Testis (tissue), 2 donors: Measurements from ENCODE around the gene CAV3.
"Not testable (repeated sequence)": the region's sequence is repeated elsewhere in the genome, so short reads cannot be mapped to it uniquely, and the experiment has no call there.

Experiments
- POLR2A ChIP-seq: fragments of 450-650 bp; IDR thresholded peaks from one replicate; pipeline ENCODE4 v1.6.1; 2017; ENCODE audit warnings: antibody characterized with exemption, mild to moderate bottlenecking, moderate library complexity
- TF ChIP-seq, protein P1 (sequence below), 3 experiments: fragments of 450-650 bp in 2 of 3; fragments of 200-600 bp in 1 of 3; sonication (generic) in 1 of 3; IDR thresholded peaks; one replicate each; pipeline ENCODE4 v1.5.1; 2016 to 2019; ENCODE audit warnings: antibody characterized with exemption in 3 of 3, mild to moderate bottlenecking in 2 of 3, moderate library complexity in 1 of 3

DNA sequence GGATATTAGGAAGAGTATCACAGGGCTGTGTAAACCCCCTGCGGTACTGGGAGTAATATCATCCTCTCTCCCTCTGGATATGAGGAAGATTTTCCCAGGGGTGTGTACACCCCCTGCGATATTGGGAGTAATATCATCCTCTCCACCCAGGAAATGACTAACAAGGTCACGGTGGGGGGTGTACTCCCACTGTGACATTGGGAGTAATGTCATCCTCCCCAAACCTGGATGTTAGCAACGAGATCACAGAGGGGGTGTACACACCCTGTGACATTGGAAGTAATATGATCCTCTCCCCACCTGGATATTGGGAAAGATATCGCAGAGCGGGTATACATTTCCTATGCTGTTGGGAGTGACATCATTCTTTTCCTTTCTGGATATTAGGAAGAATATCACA lies 48.6 kb upstream of the CAV3 start:
- TF ChIP-seq, protein P1, sequence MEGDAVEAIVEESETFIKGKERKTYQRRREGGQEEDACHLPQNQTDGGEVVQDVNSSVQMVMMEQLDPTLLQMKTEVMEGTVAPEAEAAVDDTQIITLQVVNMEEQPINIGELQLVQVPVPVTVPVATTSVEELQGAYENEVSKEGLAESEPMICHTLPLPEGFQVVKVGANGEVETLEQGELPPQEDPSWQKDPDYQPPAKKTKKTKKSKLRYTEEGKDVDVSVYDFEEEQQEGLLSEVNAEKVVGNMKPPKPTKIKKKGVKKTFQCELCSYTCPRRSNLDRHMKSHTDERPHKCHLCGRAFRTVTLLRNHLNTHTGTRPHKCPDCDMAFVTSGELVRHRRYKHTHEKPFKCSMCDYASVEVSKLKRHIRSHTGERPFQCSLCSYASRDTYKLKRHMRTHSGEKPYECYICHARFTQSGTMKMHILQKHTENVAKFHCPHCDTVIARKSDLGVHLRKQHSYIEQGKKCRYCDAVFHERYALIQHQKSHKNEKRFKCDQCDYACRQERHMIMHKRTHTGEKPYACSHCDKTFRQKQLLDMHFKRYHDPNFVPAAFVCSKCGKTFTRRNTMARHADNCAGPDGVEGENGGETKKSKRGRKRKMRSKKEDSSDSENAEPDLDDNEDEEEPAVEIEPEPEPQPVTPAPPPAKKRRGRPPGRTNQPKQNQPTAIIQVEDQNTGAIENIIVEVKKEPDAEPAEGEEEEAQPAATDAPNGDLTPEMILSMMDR (IDR thresholded peaks at IDR 0.05), result not testable (repeated sequence)
- TF ChIP-seq POLR2A, result not testable (repeated sequence)
